ENCODE measurements around the gene SLC7A6. TPM values are rescaled to one million over a fixed set of nuclear protein-coding genes. Genes with fewer than 3 reads are reported as not detected.

Gene SLC7A6
- total and polyA plus RNA-seq, 2 donors: 14.0 to 16.9 TPM

- no peaks in the 10 kb centered on the region for H3K4me1 ChIP-seq (ENCODE audit: insufficient read depth)
- 90% methylated on average over 10 of the region's 10 CpGs for WGBS
- H3K4me3 ChIP-seq (ENCODE audit: low read depth, low read length): no peak overlapping the region
- H3K27ac ChIP-seq (ENCODE audit: low read depth): no peak overlapping the region
- H3K36me3 ChIP-seq (ENCODE audit: insufficient read depth): peaks cover 11% of the 10 kb centered on the region
- no peak for DNase-seq (ENCODE audit: extremely low spot score)
These were observed 85.6 kb downstream of the SLC7A6 start for GRCh38 chr16:68349838-68350410.

- WGBS: 91% methylated on average over 10 of the region's 10 CpGs
- H3K4me3 ChIP-seq (ENCODE audit: low read depth, low read length): no peak overlapping the region
- no peak overlapping the region for H3K27ac ChIP-seq (ENCODE audit: low read depth)
- peaks cover 13% of the 10 kb centered on the region for H3K36me3 ChIP-seq (ENCODE audit: insufficient read depth)
- no peak for DNase-seq (ENCODE audit: extremely low spot score)
- H3K4me1 ChIP-seq (ENCODE audit: insufficient read depth): no peaks in the 10 kb centered on the region
These were observed 86.6 kb downstream of the SLC7A6 start for GRCh38 chr16:68350813-68351350.

Small RNA genes lying within 50 kb of the gene (small RNA-seq; reads per million reads assigned to genes)
- gene RNU4-30P (not detected), gene RNU6-1262P (not detected)

Other genes with a start within 250 kb of the SLC7A6 start
- not detected for gene DPEP2NB, start 248.6 kb upstream of the SLC7A6 start, total RNA-seq
- not detected for gene DPEP2NB, start 248.6 kb upstream of the SLC7A6 start, polyA plus RNA-seq
- 6.4 TPM for gene DDX28, start 241.3 kb upstream of the SLC7A6 start, total RNA-seq
- gene DDX28, start 241.3 kb upstream of the SLC7A6 start, polyA plus RNA-seq: 11.5 TPM
- 14.7 TPM for gene DUS2, start 241.2 kb upstream of the SLC7A6 start, total RNA-seq
- gene DUS2, start 241.2 kb upstream of the SLC7A6 start, polyA plus RNA-seq: 8.5 TPM
- 27.1 TPM for gene NFATC3, start 179.2 kb upstream of the SLC7A6 start, total RNA-seq
- 20.2 TPM for gene NFATC3, start 179.2 kb upstream of the SLC7A6 start, polyA plus RNA-seq
- gene ESRP2, start 28.4 kb upstream of the SLC7A6 start, total RNA-seq: 8.4 TPM
- 7.1 TPM for gene ESRP2, start 28.4 kb upstream of the SLC7A6 start, polyA plus RNA-seq
- gene PLA2G15, start 19.2 kb upstream of the SLC7A6 start, total RNA-seq: 14.1 TPM
- 12.7 TPM for gene PLA2G15, start 19.2 kb upstream of the SLC7A6 start, polyA plus RNA-seq
- 15.0 TPM for gene SLC7A6OS, start 46.4 kb downstream of the SLC7A6 start, total RNA-seq
- 9.8 TPM for gene SLC7A6OS, start 46.4 kb downstream of the SLC7A6 start, polyA plus RNA-seq
- 53.2 TPM for gene PRMT7, start 46.5 kb downstream of the SLC7A6 start, total RNA-seq
- gene PRMT7, start 46.5 kb downstream of the SLC7A6 start, polyA plus RNA-seq: 38.7 TPM
- gene SMPD3, start 184.0 kb downstream of the SLC7A6 start, total RNA-seq: 2.0 TPM
- 0.18 TPM for gene SMPD3, start 184.0 kb downstream of the SLC7A6 start, polyA plus RNA-seq

Data from urinary bladder (tissue), 4 donors.